HG03064 (cell line): Measurements from ENCODE around the gene EEF1AKMT3.
"Not testable (repeated sequence)": the region's sequence is repeated elsewhere in the genome, so short reads cannot be mapped to it uniquely, and the experiment has no call there.

Source experiments
- ATAC-seq: cut with Tn5 transposase; IDR thresholded peaks from one replicate; pipeline ENCODE4 v1.9.1; 2021; ENCODE audit warnings: low read depth; ENCODE audit not compliant: unreplicated experiment

Gene EEF1AKMT3

DNA sequence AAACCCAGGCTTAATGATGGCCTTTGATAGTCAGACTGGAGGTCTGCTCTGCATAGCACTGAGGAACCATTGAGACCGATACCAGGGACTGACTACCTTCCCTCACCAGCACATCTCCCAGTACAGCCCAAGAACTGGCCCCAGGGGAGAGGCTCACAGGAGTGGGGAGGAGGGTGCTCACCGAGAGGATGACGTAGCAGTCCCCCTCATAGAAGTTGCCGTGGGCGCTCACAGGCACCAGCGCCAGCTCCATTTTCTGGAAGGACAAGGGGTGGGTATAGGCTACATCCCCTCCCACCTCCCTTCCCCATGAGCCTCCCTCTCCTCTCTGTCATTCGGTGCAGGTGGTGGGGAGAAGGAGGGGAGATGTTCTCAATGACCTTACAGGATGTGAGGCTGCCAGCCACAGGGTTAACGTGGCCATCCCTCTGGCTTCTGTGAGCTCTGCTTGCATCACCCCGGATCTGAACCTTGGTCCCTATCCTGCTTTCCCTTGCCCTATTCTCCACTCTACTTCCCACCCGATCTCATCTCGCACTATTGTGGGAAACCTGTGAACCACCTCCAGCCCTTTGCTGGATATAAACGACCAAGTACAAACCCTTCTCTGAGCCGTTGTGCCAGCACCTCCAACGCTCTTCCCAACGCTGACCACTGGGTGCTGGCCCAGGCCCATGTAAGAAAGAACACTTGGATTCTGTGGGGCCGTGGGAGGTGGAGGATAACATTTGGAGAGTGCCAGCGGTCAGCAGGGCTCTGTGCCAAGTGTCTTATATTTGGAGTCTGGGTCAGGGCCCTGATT is 41.8 kb downstream of the EEF1AKMT3 start:
- no peak for ATAC-seq

- ATAC-seq = no peak
Measured at GRCh38 chr12:57815177-57816000, 43.0 kb downstream of the EEF1AKMT3 start.

GRCh38 chr12:57816001-57816854 is 43.8 kb downstream of the EEF1AKMT3 start:
- ATAC-seq = no peak

DNA sequence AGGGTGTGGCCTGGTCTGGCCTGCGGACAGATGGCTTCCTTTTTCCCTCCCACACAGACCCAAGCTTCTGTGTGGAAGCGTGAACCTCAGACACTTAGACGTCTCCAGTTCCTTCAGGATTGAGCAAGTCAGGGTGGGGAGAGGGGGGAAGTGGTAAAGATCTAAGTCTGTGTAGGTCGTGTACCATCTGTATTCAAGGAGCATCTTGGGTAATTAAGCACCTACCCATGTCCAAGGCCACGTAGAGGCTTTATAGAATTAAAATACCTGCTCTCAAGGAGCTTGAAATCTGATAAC is 44.4 kb downstream of the EEF1AKMT3 start:
- no peak for ATAC-seq

- ATAC-seq = no peak
Measured at GRCh38 chr12:57817261-57817989, 45.0 kb downstream of the EEF1AKMT3 start.

DNA sequence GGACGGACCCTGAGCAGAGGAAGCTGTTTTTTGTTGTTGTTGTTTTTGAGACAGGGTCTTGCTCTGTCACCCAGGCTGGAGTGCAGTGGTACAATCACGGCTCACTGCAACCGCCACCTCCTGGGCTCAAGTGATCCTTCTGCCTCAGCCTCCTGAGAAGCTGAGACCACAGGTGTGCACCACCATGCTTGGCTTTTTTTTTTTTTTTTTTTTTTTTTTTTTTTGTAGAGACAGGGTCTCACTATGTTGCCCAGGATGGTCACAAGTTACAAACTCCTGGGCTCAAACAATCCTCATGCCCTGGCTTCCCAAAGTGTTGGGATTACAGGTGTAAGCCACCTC is 45.5 kb downstream of the EEF1AKMT3 start:
- ATAC-seq = not testable (repeated sequence)

- not testable (repeated sequence) for ATAC-seq
Measured at GRCh38 chr12:57820119-57820518, 47.7 kb downstream of the EEF1AKMT3 start.

GRCh38 chr12:57821015-57821414 is 48.6 kb downstream of the EEF1AKMT3 start:
- ATAC-seq = not testable (repeated sequence)

- no peak for ATAC-seq
Measured at GRCh38 chr12:57821474-57822214, 49.2 kb downstream of the EEF1AKMT3 start.

GRCh38 chr12:57822392-57823130 is 50.1 kb downstream of the EEF1AKMT3 start:
- ATAC-seq = no peak

DNA sequence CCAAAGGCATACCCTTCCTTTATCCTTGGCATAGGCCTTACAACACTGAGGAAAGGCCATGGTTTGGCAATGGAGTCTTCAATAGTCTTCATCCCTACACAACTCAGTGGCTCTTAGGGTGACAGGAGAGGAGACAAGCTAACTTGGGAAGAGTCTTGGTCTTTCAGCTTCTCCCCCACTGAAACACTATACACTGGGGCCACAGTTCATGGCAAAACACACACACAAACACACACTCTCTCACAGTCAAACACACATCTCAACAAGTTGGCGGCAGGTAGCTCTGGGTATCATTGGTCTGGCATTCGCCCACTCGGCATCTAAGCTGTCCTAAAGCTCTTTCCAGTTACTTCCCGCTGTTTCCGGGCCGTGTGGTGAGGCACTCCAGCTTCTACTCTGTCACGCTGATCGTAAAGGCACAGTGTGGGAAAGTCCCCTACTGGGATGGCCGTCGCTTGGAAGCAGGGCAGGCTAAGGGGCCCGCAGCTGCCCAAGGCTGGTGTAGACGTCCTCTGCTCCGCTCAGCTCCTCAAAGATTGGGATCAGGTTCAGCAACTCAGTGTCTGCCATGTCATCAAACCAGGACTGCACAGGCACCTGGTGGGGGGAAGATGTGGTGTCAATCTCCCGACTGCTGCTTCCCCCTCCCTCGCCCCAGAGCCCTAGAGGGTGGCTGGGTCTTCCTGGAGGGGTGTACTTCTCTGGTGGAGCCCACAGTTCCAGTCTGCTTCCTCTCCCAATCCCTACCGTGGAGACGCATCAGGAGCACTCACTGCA is 50.9 kb downstream of the EEF1AKMT3 start:
- ATAC-seq = no peak

DNA sequence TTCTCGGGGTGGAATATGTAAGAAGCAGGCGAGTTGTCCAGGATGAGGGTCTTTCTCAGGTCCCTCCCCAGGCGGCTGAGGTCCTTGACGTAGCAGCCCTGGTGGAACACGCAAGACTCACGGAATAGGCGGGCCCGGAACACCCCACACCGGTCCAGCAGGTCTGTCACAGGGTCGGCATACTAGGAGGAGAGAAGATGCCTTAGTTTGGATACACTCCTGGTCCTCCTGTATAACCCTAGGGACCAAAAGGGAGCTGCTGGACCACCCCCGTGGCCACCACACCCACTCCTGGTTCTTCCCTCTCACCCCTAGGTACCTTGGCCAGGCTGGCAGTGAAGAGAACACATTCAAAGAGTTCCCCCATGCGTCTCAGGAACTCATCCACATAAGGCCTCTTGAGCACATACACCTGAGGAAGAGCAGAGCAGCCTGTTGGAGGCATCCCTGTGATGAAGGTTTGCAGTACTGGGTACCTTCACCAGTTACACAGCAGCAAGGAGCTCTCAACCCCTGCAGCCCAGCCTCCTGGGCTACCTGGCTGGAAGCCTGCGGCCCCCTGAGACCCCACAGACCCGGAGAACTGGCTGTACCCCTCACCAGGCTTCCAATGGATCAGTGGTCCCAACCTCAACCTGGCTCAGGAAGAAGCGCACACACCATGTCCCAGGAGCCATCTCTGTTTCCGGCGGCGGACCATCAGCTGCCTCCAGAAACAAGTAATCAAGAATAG is 51.7 kb downstream of the EEF1AKMT3 start:
- no peak for ATAC-seq

DNA sequence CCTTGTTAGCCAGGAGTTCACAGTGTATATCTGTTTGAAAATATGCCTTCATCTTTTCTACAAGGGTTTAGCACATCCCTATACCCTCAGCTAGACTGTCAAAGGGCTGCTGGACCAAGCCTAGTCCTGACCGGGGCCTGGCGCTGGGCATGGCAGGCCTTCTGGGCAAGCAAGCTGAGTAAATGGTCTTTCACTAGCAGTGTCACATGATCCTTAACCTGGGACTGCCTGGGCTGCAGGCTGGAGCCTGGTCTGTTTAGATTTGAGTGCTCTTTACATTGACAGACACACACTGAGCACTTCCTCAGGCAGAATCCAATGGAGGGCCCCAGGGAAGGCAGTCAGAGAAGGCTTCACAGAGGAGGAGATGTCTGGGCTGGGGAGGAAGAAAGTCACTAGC is 53.0 kb downstream of the EEF1AKMT3 start:
- ATAC-seq = no peak

DNA sequence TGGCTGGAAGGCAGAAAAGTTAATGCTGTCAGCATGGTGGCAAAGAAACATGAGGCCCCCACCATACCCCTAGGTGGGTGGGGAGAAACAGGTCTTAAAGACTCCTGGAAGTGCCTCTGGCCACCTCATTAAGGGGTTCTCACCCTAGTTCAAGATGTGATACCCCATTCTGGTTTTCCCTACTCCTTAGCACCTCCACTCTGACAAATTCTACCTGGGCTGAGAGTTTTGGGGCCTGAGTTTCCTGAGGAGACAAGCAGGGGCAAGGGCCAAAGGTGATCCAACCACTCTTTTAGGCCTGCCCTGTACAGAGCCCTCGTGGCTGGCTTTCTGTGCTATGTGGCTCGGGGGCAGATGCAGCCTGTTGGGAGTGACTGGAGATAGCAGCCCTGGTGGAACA is 54.0 kb downstream of the EEF1AKMT3 start:
- no peak for ATAC-seq

GRCh38 chr12:57826966-57827365 is 54.6 kb downstream of the EEF1AKMT3 start:
- no peak for ATAC-seq

DNA sequence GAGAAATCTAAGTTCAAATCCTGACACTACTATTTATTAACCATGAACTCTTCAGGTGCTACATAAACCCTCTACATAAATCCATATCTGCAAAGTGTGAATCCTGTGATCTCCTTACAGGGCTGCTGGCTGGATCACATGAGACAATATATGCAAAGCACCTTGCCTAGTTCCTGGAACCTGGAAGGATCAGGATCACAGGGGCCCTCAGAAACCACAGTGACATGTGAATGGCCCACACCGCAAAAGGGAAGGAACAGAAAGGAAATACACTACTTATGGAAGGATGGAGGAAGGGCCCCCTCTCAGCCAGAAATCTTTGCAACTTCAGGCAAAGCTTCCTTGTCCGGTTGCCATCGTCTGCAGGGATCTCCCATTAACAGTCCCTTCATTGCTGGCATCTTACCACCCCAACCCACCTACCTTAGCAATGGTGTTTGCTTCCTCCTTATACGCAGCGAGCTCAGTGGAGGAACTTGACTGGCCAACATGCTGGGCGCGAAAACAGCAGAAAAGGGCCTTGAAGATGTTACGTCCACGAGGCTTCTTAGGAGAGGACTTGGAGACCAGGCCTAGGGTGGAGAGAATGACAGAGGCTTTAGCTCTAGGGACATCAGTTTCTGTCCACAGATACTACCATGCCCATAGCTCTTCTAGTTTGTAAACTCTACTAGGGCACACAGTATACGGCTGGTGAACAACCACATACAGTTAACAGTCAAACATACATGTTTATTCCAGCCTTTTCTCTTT is 56.8 kb downstream of the EEF1AKMT3 start:
- ATAC-seq = no peak

DNA sequence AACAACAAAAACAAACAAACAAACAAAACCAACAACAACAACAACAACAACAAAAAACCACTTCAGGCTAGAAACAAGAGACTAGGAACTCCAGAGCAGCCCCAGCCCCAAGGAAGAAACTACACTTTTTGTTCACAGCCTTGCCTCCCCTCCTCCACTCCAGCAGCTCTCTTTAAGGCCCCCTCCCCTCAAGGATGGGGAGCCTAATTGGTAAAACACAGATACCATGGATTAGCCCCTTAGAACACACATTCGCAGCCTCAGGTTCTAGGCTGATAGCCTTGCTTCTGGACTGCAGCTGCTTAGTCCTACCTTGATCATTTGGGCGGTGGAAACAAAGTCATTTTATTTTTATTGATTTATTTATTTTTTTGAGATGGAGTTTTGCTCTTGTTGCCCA is 58.0 kb downstream of the EEF1AKMT3 start:
- no peak for ATAC-seq
